Common myeloid progenitor, CD34-positive (primary cell): Measurements from ENCODE around the gene MFNG.

ENCODE experiments used
- CTCF ChIA-PET: fragments of 350-600 bp; sonication (Branson Sonifier 250); formaldehyde crosslinking; loops from one replicate; lab custom pipeline; 2021; ENCODE audit warnings: antibody characterized with exemption; lab: Charles Lee
- POLR2A ChIA-PET: fragments of 350-600 bp; sonication (Branson Sonifier 250); formaldehyde crosslinking; loops from one replicate; lab custom pipeline; 2021; ENCODE audit warnings: antibody characterized with exemption; lab: Charles Lee
- DNase-seq, 3 donors: peaks; one replicate each; pipeline versions ENCODE4 v3.0.0 to v3.0.0-alpha.2; 2013
- H3K27ac ChIP-seq, 2 experiments: 1 replicate in 1 of 2; 2 replicates in 1 of 2; pipeline ENCODE4 v1.7.0; 2013; ENCODE audit warnings: inconsistent platforms in 2 of 2, low read length in 2 of 2, mild to moderate bottlenecking in 2 of 2, low read depth in 1 of 2, moderate library complexity in 1 of 2; ENCODE audit not compliant: severe bottlenecking in 2 of 2, insufficient read depth in 1 of 2, poor library complexity in 1 of 2
- H3K27me3 ChIP-seq, 5 experiments: replicated peaks in 2 of 5; 1 replicate in 3 of 5; 2 replicates in 2 of 5; pipeline versions ENCODE4 v1.6.1 to v1.7.0; 2013; ENCODE audit warnings: low read length in 4 of 5, mild to moderate bottlenecking in 2 of 5, moderate library complexity in 2 of 5, inconsistent platforms in 1 of 5; ENCODE audit not compliant: insufficient read depth in 5 of 5, control insufficient read depth in 4 of 5
- H3K36me3 ChIP-seq, 4 experiments: 1 replicate in 2 of 4; 2 replicates in 2 of 4; pipeline versions ENCODE4 v1.6.1 to v1.7.0; 2013; ENCODE audit warnings: low read length in 3 of 4, control low read depth in 1 of 4, mild to moderate bottlenecking in 1 of 4; ENCODE audit not compliant: control insufficient read depth in 4 of 4, insufficient read depth in 4 of 4
- H3K4me1 ChIP-seq, 4 experiments: 1 replicate in 3 of 4; 2 replicates in 1 of 4; pipeline versions ENCODE4 v1.6.1 to v1.7.1; 2013; ENCODE audit warnings: low read length in 3 of 4, mild to moderate bottlenecking in 3 of 4, control low read depth in 1 of 4, inconsistent platforms in 1 of 4, moderate library complexity in 1 of 4; ENCODE audit not compliant: control insufficient read depth in 4 of 4, insufficient read depth in 4 of 4; ENCODE audit errors: control extremely low read depth in 1 of 4
- H3K4me3 ChIP-seq, 7 experiments: 1 replicate in 4 of 7; 2 replicates in 3 of 7; pipeline versions ENCODE4 v1.5.1 to v1.7.0; 2013; ENCODE audit warnings: mild to moderate bottlenecking in 7 of 7, low read length in 6 of 7, moderate library complexity in 6 of 7, inconsistent platforms in 2 of 7, low read depth in 2 of 7, control low read depth in 1 of 7; ENCODE audit not compliant: insufficient read depth in 4 of 7, control insufficient read depth in 1 of 7; ENCODE audit errors: extremely low read depth in 1 of 7
- H3K9me3 ChIP-seq, 5 experiments: 1 replicate in 4 of 5; 2 replicates in 1 of 5; pipeline versions ENCODE4 v1.6.1 to v1.7.1; 2013; ENCODE audit warnings: low read length in 4 of 5, mild to moderate bottlenecking in 2 of 5, inconsistent platforms in 1 of 5, low read depth in 1 of 5, moderate library complexity in 1 of 5; ENCODE audit not compliant: control insufficient read depth in 4 of 5, insufficient read depth in 2 of 5; ENCODE audit errors: control extremely low read depth in 1 of 5
- WGBS: methylation state at CpG from one replicate; pipeline ENCODE4 v1.1.5; 2013; ENCODE audit not compliant: insufficient coverage; 5-methylcytosine and 5-hydroxymethylcytosine counted together

Gene MFNG

DNA sequence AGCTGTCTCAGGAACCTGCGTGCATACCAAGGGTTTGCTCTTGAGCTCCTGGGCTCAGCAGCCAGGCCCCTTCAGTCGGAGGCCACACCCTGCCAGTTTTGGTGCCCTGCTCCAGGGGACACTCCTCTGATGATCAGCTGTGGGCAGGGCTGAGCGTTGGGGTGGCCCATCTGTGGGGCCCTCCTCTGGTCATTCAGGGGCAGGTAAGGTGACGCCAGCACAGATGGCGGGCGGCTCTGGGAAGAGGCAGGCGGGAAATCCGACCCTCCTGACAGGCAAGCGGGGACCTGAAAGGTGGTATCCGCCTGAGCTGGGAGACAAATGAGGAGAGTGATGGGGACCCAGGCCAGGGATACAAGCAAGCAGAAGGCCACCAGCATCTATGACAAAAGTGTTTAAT, 3.8 kb upstream of the MFNG start:
- ChIA-PET POLR2A (no interaction called here), CTCF (interaction anchor here (0.6 to 1.2 kb wide), 4 partner anchors 10 to 32 kb away, joined by 3 to 4 read pairs (median 3); no protein-coding TSS in a partner anchor)
- peaks cover 3 to 38% (median 32%) of the 10 kb centered on the region in 4 experiments for H3K4me1 ChIP-seq
- H3K36me3 ChIP-seq, result no peaks in the 10 kb centered on the region
- H3K4me3 ChIP-seq, result no peak overlapping the region
- H3K27me3 ChIP-seq, result no peaks in the 10 kb centered on the region
- no peaks in the 10 kb centered on the region for H3K9me3 ChIP-seq
- 99% methylated on average over 9 of the region's 10 CpGs for WGBS
- no peak overlapping the region for H3K27ac ChIP-seq
- DNase-seq, result no peak

DNA sequence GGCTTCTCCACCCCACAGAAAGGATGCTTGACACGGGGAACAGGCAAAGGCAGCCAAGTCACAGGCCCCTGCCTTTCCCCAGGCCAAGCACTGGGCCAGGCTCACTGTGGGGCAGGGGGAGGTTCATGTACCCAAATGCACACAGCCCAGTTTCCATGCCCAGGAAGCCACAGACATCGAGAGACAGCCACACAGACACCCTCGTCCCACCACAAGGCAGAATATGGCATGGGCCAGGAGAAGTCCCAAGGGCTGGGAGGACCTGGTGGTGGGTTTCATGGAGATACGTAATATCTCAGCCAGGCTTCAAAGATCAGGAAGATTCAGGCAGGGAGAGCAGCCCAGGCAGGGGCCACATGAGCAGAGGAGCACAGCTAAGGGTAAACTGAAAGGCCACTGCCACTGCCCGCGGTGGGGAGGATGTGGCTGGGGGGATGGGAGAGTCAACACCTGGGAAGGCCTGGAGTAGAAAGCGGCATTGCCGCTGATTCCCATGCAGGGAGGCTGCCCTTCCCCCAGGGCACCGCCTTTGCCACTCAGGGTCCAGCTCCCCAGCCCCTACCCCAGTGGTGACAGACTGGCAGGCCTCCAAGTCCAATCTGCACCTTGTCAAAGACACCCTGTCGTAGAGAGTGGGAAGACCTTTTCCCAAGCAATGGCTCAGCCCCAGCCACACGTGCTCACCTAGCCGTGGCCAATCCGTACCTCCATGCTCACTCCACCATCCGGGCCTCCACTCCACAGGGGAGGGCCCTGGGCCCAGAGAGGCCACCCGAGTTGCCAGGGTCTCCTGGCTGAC, 2.4 kb upstream of the MFNG start:
- H3K9me3 ChIP-seq, result no peaks in the 10 kb centered on the region
- ChIA-PET CTCF (interaction anchor here (1.1 to 1.4 kb wide), 2 partner anchors 16 to 118 kb away, joined by 3 to 4 read pairs; no protein-coding TSS in a partner anchor), POLR2A (no interaction called here)
- H3K27ac ChIP-seq, result no peak overlapping the region
- H3K36me3 ChIP-seq, result no peaks in the 10 kb centered on the region
- no peak for DNase-seq
- H3K4me1 ChIP-seq, result peaks cover 3 to 51% (median 46%) of the 10 kb centered on the region in 4 experiments
- H3K4me3 ChIP-seq, result no peak overlapping the region
- 88% methylated on average over 10 of the region's 15 CpGs for WGBS
- H3K27me3 ChIP-seq, result no peaks in the 10 kb centered on the region

DNA sequence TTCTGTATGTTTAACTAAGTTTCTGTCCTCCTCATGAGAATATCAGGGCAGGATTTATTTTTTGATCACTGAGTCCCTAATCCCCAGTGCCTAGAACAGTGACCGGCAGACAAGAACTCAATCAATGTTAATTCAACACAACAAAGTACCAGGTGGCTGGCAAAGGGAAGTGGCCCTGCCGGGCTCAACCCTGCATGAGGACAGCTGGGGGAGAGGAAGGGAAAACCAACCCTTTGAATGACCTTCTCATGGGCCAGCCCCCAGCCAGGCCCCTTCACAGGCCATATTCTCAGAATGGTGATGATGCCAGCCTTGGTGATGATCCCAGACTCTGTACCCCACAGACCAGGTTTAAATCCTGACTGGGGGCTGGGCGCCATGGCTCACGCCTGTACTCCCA, 1.4 kb upstream of the MFNG start:
- no peak overlapping the region for H3K27ac ChIP-seq
- no peak overlapping the region for H3K4me3 ChIP-seq
- H3K27me3 ChIP-seq, result no peaks in the 10 kb centered on the region
- WGBS, result 72% methylated on average over 3 of the region's 4 CpGs
- no peaks in the 10 kb centered on the region for H3K9me3 ChIP-seq
- ChIA-PET CTCF (interaction anchor here (1.1 to 1.9 kb wide), 2 partner anchors 119 to 242 kb away, joined by 3 to 5 read pairs; no protein-coding TSS in a partner anchor), POLR2A (no interaction called here)
- DNase-seq, result peak in 1 of 3 donors; percentile 19
- peaks cover 0 to 2% (median under 1%) of the 10 kb centered on the region in 4 experiments for H3K36me3 ChIP-seq
- peaks cover 3 to 61% (median 55%) of the 10 kb centered on the region in 4 experiments for H3K4me1 ChIP-seq

DNA sequence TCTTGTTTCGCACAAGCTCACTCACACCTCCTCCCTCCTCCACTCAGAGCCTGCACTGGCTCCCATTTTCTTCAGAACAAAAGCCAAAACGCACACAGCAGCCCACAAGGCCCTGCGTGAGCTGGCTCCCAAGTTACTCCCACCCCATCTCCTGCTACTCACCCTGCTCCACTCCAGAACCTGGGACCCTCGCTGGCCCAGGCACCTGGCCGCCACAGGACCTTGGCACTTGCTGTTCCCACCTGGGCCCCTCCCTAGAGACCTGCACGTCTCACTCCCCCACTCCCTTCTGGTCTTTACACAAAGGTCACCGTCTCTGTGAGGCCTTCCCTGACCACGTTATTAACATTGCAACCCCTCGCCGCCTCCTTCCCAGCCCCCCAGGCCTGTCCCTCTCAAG, 945 bp upstream of the MFNG start:
- ChIA-PET CTCF (interaction anchor here (1.1 to 7.4 kb wide), 5 partner anchors 8 to 242 kb away, joined by 3 to 59 read pairs (median 5); no protein-coding TSS in a partner anchor), POLR2A (no interaction called here)
- 90% methylated on average over 10 of the region's 10 CpGs for WGBS
- Histone ChIP-seq H3K27ac (peak overlapping the region in 1 of 2 experiments; percentile 87), H3K9me3 (no peaks in the 10 kb centered on the region), H3K27me3 (no peaks in the 10 kb centered on the region), H3K4me3 (peak overlapping the region in 2 of 7 experiments; percentile 81 to 88), H3K4me1 (peaks cover 3 to 63% (median 56%) of the 10 kb centered on the region in 4 experiments), H3K36me3 (peaks cover 0 to 6% (median 2%) of the 10 kb centered on the region in 4 experiments)
- no peak for DNase-seq

DNA sequence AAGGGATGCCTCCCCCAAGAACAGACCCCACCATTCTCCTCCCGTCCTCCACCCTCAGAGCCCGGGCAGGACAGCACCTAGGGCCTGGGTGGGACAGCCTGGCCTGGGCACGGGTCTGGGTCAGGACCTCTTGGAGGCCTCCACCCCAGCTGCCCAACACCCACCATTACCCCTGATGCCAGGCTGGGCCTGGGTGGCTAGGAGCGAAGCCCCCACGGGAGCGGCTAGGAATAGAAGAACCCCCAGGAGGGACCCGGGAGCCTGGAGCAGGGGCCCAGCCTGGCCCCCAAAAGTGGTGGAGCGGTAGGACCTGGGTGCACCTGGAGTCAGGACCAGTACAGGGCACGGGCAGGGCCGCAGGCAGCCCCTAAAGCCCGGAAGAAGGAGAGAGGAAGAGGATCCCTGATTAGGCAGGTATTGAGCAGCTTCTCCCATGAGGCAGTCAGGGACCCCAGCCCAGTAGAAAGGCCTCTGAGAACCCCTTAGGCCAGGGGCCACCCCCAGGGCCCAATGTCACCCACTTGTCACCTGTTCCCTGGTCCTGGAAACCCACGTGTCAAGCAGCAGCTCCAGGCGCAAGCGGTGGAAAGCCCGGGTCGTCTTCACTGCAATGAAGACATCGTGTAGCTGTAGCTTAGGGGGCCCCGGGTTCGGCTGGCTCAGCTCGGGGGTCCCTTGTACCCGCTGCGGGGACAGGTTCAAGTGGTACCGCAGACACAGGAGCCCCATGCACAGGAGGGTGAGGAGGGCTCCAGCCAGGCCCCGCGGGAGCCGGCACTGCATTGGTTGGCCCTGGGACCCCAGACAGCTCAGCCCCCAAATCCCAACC, 575 bp downstream of the MFNG start:
- Histone ChIP-seq H3K27me3 (no peaks in the 10 kb centered on the region), H3K4me3 (peak overlapping the region; percentile 41 to 93 (median 81)), H3K4me1 (peaks cover 3 to 63% (median 56%) of the 10 kb centered on the region in 4 experiments), H3K36me3 (peaks cover 0 to 12% (median 9%) of the 10 kb centered on the region in 4 experiments), H3K27ac (peak overlapping the region; percentile 77 to 87), H3K9me3 (no peaks in the 10 kb centered on the region)
- WGBS, result 1% methylated on average over 22 of the region's 26 CpGs
- peak in 2 of 3 donors; percentile 6 to 47 for DNase-seq
- POLR2A ChIA-PET, result interaction anchor here (0.6 to 1.7 kb wide), 5 partner anchors 12 to 832 kb away, joined by 3 to 4 read pairs (median 3); no protein-coding TSS in a partner anchor
- CTCF ChIA-PET, result interaction anchor here (1.0 to 7.4 kb wide), 7 partner anchors 13 to 240 kb away, joined by 3 to 59 read pairs (median 4); no protein-coding TSS in a partner anchor

DNA sequence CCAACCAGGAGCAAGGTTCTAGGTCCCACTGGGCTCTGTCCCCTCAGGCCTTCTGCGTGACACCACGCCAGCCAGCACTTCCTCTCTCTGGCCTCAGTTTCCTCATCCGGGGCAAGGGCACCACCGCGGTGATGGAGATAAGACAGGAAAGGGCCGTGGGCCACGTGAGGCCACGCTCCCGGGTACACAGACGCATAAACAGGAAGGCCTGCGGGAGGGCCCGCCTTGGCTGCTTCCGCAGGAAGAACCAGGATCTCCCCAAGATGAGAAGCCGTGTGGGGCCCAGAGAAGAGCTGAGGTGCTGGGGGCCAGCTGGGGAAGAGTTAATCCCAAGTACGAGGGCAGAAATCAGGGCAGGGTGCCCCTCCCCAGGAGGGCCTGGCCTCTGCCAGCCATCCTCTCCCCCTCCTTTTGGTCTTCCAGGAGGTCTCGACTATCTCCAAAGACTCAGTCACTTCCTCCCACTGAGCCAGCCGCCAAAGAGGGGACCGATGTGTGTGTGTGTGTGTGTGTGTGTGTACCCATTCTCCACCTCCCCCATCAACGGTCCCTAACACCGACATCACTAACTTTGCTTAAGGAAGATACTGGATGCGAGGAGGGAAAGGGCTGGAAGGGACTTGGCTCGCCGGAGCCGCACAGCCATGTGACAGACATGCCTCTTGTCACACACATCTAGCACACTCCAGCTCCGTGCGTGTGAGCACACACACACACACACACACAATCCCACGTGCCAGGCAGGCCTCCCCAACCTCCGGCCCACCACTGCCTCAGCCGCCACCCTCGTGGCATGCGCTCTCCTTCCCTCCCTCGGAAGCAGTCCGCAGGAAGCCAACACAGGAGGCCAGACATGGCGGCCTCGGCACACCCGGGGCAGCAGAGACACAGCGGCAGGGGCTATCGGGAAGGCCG, 1.4 kb downstream of the MFNG start:
- Histone ChIP-seq H3K27me3 (no peaks in the 10 kb centered on the region), H3K4me1 (peaks cover 3 to 63% (median 56%) of the 10 kb centered on the region in 4 experiments), H3K27ac (peak overlapping the region; percentile 77 to 87), H3K9me3 (no peaks in the 10 kb centered on the region), H3K4me3 (peak overlapping the region; percentile 41 to 93 (median 81)), H3K36me3 (peaks cover 3 to 21% (median 13%) of the 10 kb centered on the region in 4 experiments)
- peak; percentile 80 to 91 (median 84) for DNase-seq
- POLR2A ChIA-PET, result interaction anchor here (0.6 to 1.7 kb wide), 2 partner anchors 11 to 82 kb away, joined by 3 read pairs; no protein-coding TSS in a partner anchor
- CTCF ChIA-PET, result interaction anchor here (3.1 to 7.4 kb wide), 2 partner anchors 13 to 14 kb away, joined by 26 to 59 read pairs; no protein-coding TSS in a partner anchor
- under 1% methylated on average over 25 of the region's 39 CpGs for WGBS
